ENCODE data around the gene VPS8. TPM values are rescaled to one million over a fixed set of nuclear protein-coding genes. Genes with fewer than 3 reads are reported as not detected.

VPS8 gene
- total RNA-seq, 1 experiment from 2014 or later: 72.3 TPM

GRCh38 chr3:185071287-185071800 lies 259.4 kb downstream of the VPS8 start:
- Histone ChIP-seq H3K4me3 (ENCODE audit: low read depth in 2 of 2, low read length in 2 of 2) (no peak overlapping the region), H3K4me1 (ENCODE audit: control insufficient read depth, insufficient read depth, low read length) (no peaks in the 10 kb centered on the region), H3K27me3 (ENCODE audit: control insufficient read depth, insufficient read depth, low read length) (no peaks in the 10 kb centered on the region), H3K36me3 (ENCODE audit: control insufficient read depth, insufficient read depth, low read length) (no peaks in the 10 kb centered on the region), H3K27ac (ENCODE audit: low read length) (no peak overlapping the region), H3K9me3 (ENCODE audit: control insufficient read depth, insufficient read depth, low read depth, low read length) (no peaks in the 10 kb centered on the region)
- no peak for DNase-seq (ENCODE audit: low read depth, low spot score)
- no TSS peak for BruUV-seq (replicated peaks)
- intact Hi-C loops (cut with micrococcal nuclease; ENCODE audit: unreplicated experiment): no loop called here
- no peak for ATAC-seq
- ChIA-PET POLR2A (no interaction called here), CTCF (no interaction called here)
- TF ChIP-seq SIN3A (IDR thresholded peaks at IDR 0.05; ENCODE audit: borderline replicate concordance, insufficient read depth, low read depth, low read length): no peak
- TF ChIP-seq CTCF (IDR thresholded peaks at IDR 0.05): no peak
- TF ChIP-seq TCF7L2 (IDR thresholded peaks at IDR 0.05; ENCODE audit: low read depth, low read length): no peak
- no peak for TF ChIP-seq REST (IDR thresholded peaks at IDR 0.05; ENCODE audit: insufficient read depth in 1 of 2, low read depth in 2 of 2, low read length in 1 of 2)
- TF ChIP-seq POLR2AphosphoS5 (IDR thresholded peaks at IDR 0.05; ENCODE audit: low read depth, low read length): no peak
- in situ Hi-C loops (cut with HindIII; ENCODE audit: low pct_unique_long_range_greater_than_20kb, low sequenced_read_pairs): no loop called here

- Histone ChIP-seq H3K4me3 (ENCODE audit: low read depth in 2 of 2, low read length in 2 of 2) (no peak overlapping the region), H3K27me3 (ENCODE audit: control insufficient read depth, insufficient read depth, low read length) (peaks cover 6% of the 10 kb centered on the region; the same call in 1 of the 2 replicates), H3K4me1 (ENCODE audit: control insufficient read depth, insufficient read depth, low read length) (no peaks in the 10 kb centered on the region), H3K27ac (ENCODE audit: low read length) (no peak overlapping the region), H3K9me3 (ENCODE audit: control insufficient read depth, insufficient read depth, low read depth, low read length) (no peaks in the 10 kb centered on the region), H3K36me3 (ENCODE audit: control insufficient read depth, insufficient read depth, low read length) (no peaks in the 10 kb centered on the region)
- in situ Hi-C loops (cut with HindIII; ENCODE audit: low pct_unique_long_range_greater_than_20kb, low sequenced_read_pairs): no loop called here
- POLR2A ChIA-PET: no interaction called here
- intact Hi-C loops (cut with micrococcal nuclease; ENCODE audit: unreplicated experiment): no loop called here
- no TSS peak for BruUV-seq (replicated peaks)
- ATAC-seq (no peak), DNase-seq (ENCODE audit: low read depth, low spot score) (no peak)
- TF ChIP-seq TCF7L2 (IDR thresholded peaks at IDR 0.05; ENCODE audit: low read depth, low read length) (no peak), POLR2AphosphoS5 (IDR thresholded peaks at IDR 0.05; ENCODE audit: low read depth, low read length) (no peak), CTCF (IDR thresholded peaks at IDR 0.05) (no peak), SIN3A (IDR thresholded peaks at IDR 0.05; ENCODE audit: borderline replicate concordance, insufficient read depth, low read depth, low read length) (no peak), REST (IDR thresholded peaks at IDR 0.05; ENCODE audit: insufficient read depth in 1 of 2, low read depth in 2 of 2, low read length in 1 of 2) (no peak)
- CTCF ChIA-PET: no interaction called here
Measured at GRCh38 chr3:185075547-185075946, 263.6 kb downstream of the VPS8 start.

All from Panc1 (cell line).